ENCODE data around the gene PLCD3.

Gene PLCD3

DNA sequence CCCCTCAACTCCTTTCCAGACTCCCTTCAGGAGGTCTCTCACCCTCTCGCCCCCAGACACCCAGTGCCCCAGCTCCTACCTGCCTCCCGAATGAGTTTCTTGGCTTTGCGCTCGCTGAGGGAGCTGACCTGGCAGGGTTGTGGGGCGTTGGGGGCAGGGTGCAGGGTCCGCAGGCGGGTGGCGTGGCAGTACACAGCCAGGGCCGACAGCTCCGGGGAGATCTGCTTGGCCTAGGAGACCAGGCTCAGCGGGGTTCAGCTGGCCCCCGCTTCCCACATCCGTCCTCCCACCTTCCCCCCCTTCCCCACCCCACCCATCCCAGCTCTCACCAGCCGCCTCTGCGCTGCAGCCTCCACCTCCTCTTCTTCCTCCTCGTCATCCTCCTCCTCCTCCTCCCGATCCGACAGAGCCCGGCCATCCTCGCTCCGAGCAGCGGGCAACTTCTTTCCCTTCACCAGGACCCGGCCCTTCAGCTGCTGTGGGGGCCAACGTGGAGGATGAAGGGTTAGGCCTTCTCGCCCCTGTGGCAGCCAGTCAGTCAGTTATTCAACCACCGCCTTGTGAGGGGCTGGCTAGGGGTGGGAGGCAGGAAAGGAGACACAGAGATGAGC lies 17.2 kb downstream of the PLCD3 start:
- DNase-seq (ENCODE audit: low read depth) = no peak
- no peak overlapping the region for H3K4me3 ChIP-seq (replicated peaks; ENCODE audit: low read depth, low read length)

DNA sequence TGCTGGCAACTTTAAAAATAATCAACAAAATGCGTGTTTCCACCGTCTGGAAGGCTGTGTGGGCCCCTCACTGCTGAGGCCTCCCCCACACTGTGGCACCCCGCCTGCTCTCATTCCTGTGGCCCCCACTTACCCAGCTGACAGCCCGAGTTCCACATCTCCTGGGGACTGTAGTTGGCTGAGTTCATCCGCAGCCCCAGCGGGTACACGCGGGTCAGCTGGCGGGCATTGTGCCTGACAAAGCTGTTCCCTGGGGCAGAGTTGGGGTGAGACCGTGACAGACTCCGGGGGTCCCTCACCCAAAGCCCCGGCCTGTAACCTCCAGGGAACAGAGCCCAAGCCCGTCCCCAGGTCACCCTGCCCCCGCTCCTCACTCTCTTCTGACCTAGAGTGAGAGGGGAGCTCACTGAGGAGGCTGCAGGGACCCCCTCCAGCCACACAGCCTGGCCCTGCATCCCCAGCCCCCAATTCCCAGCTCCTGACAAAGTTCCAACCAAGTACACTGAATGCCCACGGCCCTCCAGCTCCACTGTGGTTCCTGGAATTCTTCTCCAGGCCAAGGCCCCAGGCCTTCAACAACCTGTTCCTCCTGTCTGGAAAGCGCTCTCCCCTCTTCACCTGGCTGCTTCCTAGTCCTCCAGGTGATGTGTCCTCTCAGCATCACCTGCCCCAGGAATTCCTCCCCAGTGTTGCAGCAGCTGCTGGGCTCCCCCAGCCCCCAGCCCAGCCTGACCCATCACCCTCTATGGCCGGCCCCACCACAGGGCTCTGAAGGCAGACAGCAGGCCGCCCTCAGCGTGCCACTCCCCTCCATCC lies 18.0 kb downstream of the PLCD3 start:
- TF ChIP-seq, protein P1, sequence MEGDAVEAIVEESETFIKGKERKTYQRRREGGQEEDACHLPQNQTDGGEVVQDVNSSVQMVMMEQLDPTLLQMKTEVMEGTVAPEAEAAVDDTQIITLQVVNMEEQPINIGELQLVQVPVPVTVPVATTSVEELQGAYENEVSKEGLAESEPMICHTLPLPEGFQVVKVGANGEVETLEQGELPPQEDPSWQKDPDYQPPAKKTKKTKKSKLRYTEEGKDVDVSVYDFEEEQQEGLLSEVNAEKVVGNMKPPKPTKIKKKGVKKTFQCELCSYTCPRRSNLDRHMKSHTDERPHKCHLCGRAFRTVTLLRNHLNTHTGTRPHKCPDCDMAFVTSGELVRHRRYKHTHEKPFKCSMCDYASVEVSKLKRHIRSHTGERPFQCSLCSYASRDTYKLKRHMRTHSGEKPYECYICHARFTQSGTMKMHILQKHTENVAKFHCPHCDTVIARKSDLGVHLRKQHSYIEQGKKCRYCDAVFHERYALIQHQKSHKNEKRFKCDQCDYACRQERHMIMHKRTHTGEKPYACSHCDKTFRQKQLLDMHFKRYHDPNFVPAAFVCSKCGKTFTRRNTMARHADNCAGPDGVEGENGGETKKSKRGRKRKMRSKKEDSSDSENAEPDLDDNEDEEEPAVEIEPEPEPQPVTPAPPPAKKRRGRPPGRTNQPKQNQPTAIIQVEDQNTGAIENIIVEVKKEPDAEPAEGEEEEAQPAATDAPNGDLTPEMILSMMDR (IDR thresholded peaks at IDR 0.05; ENCODE audit: low read length, missing control alignments) = no peak
- no peak overlapping the region for H3K4me3 ChIP-seq (replicated peaks; ENCODE audit: low read depth, low read length)
- no peak for DNase-seq (ENCODE audit: low read depth)

More for the DNA sequence above, 17.2 kb downstream of the PLCD3 start:
- TF ChIP-seq, protein P1 (IDR thresholded peaks at IDR 0.05; ENCODE audit: low read length, missing control alignments) = no peak

DNA sequence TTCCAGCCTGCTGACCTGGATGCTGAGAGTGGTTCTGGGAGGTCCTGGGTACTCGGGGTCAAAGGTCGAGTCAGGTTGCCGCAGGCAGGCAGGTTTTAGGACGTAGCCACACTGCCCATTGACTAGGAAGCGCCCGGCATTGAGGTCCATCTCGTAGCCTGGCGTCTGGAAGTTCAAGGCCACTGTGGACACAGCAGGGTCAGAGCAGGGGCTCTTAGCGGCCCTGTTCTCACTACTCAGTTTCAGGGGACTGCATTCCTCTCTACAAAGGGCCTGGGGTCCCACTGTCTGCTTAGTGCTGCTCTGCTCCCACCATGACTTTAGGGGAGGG lies 18.9 kb downstream of the PLCD3 start:
- DNase-seq (ENCODE audit: low read depth) = no peak
- TF ChIP-seq, protein P1 (IDR thresholded peaks at IDR 0.05; ENCODE audit: low read length, missing control alignments) = no peak
- H3K4me3 ChIP-seq (replicated peaks; ENCODE audit: low read depth, low read length) = no peak overlapping the region

DNA sequence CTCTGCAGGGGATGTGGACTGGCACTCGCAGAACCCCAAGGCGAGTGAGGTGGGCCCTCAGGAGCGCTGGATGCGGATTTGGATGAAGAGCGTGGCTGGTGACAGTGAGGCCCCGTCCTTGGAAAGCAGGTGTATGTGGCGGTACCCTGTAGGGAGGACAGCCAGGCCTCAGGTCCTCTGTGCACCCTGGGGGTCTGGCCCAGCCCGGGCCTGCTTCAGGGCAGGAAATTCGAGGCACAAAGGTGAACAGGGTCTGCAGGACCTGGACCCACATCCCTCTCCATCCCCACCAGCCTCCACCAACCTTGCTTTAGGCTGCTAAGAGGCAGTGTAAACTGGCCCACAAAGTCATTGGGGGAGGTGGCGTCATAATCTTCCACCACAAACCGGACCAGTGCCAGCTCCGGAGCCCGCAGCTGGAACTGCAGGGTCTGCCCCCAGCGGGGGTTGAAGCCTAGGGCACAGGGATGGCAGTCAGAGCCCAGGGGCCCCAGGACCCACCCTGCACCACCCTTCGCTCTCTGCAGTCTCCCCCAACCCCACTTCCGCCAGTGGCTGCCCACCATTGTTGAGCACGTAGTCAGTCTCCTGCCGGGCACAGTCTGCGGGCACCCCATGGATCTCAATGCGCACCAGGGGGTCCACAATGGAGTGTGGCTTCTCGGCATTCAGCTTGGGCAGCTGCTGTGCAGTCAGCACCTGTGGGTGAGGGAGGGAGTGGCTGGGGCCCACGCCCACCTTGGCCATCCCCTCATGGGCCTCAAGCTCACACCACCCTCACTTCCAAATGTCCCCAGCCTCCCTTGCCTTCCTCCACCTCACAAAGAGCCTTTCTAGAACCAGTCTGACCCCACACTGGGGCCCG lies 19.5 kb downstream of the PLCD3 start:
- no peak overlapping the region for H3K4me3 ChIP-seq (replicated peaks; ENCODE audit: low read depth, low read length)
- TF ChIP-seq, protein P1 (IDR thresholded peaks at IDR 0.05; ENCODE audit: low read length, missing control alignments) = no peak
- no peak for DNase-seq (ENCODE audit: low read depth)

DNA sequence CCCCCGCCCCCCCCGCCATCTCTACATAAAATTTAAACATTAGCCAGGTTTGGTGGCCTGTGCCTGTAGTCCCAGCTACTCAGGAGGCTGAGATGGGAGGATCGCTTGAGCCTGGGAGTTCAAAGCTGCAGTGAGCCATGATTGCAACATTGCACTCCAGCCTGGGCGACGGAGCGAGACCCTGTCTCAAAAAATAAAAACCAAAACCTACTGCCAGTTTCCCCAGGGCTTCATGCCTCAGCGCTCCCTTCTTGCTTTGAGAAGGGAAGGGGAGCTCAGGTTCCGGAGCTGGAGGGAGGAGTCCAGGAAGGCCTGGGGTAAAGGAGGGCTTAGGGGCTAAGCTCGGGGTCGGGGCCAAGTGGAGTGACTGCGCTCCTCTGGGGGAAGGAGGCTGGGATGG lies 20.5 kb downstream of the PLCD3 start:
- TF ChIP-seq, protein P1 (IDR thresholded peaks at IDR 0.05; ENCODE audit: low read length, missing control alignments) = no peak
- H3K4me3 ChIP-seq (replicated peaks; ENCODE audit: low read depth, low read length) = no peak overlapping the region
- no peak for DNase-seq (ENCODE audit: low read depth)

DNA sequence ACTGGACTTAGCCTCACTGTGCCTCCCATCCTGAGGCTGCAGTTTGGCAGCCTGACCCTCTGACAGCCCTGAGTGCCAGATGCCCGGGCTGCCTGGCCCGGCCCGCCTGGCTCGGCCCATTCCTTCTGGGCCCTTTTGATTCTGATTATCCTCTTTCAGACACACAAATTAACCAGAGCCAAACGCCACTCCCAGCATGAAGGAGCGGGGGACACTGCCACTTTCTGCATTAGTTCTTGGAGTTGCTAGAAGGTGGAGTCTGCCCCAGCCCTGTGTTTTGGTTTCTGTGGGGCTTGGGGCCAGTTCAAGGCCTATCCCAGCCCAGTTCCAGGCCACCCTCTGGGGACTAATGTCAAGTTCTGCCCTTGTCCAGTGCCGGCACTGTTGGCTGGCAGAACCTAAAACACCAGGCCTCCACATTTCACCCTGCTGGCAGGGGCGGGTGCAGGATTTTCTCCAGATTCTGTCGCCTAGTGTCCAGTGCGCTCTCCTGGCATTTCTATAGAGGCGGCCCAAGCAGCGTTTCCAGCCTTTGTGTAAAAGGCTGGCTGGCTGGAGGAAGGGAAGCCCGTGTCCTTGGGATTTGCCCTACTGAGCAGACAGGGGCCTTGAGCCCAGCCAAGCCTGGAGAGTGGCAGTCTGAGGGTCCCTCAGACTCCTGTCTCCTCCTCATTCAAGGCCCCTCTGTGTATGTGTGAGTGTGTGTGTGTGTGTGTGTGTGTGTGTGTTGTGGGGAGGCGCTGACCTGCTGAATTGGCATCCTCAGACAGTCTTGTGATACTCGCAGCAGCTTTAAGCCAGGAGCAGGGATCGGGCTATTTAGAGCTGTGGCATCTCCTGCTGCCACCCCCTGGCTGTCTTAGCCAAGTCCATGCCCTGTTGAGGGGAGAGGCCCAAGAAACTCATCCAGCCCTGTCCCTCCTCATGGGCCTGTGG lies 21.4 kb downstream of the PLCD3 start:
- DNase-seq (ENCODE audit: low read depth) = no peak
- no peak overlapping the region for H3K4me3 ChIP-seq (replicated peaks; ENCODE audit: low read depth, low read length)
- TF ChIP-seq, protein P1 (IDR thresholded peaks at IDR 0.05; ENCODE audit: low read length, missing control alignments) = no peak

Data from fibroblast of pulmonary artery (primary cell).